GM12892 (cell line): ENCODE results near the gene RPP25.

Source experiments
- DNase-seq: peaks from one replicate; pipeline ENCODE4 v3.0.0; 2011; ENCODE audit not compliant: insufficient read length
- FAIRE-seq: peaks from 2 replicates; lab custom pipeline; 2011; peaks lifted over from hg19 to GRCh38; lab: Jason Lieb, UNC
- POLR2A ChIP-seq: IDR thresholded peaks from 2 replicates; pipeline ENCODE4 v1.6.1; 2011; ENCODE audit warnings: low read depth, low read length, control low read depth
- POLR2AphosphoS5 ChIP-seq: IDR thresholded peaks from 2 replicates; pipeline ENCODE4 v1.6.1; 2011; ENCODE audit warnings: low read depth, low read length, control low read depth
- TAF1 ChIP-seq: IDR thresholded peaks from 2 replicates; pipeline ENCODE4 v1.6.1; 2011; ENCODE audit warnings: low read depth, mild to moderate bottlenecking, control low read depth, low read length, borderline replicate concordance

The RPP25 gene

DNA sequence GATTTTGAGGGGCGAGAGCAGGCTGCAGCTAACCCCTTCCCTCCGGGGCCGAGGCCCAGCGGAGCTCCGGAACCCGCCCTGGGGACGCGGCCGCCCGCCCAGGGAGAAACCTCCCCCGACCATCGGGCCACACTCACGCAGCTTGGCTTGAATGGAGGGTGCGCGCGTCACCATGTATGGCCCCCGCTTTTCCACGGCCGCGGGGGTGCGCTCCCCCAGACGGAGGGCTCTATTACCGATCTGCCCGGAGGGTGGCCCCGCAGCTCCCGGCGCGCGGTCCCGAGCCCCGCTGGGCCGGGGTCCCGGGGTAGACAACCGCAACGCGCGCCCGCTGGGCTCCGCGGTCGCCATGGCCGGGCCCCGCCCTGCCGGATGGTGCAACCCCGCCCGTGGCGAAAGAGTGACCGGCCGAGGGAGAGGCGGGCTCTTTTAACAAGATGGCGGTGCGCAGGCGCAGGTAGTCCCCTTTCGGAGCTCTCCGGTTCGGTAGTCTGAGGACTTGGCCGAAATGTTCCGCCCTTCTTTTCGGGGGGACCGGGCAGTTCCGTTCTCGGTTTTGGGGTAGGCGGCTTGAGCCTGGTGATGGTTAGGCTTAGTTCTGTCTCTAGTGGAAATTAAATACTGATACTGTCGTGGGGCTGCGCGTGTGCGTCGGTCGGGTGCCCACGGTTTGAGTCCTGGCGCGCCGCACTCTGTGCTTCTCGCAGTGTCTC, 50.0 kb downstream of the RPP25 start, which contains the start of gene FAM219B:
Gene FAM219B (minus strand): TSS at position 402 of the 713 bp plus-strand sequence. CDS start 51 bp downstream, at position 351.
- DNase-seq (peak; percentile 93), FAIRE-seq (peak; percentile 83)
- TF ChIP-seq POLR2AphosphoS5 (peak; percentile 49; the same call in 1 of the 2 replicates), TAF1 (peak; percentile 60), POLR2A (peak; percentile 78)

DNA sequence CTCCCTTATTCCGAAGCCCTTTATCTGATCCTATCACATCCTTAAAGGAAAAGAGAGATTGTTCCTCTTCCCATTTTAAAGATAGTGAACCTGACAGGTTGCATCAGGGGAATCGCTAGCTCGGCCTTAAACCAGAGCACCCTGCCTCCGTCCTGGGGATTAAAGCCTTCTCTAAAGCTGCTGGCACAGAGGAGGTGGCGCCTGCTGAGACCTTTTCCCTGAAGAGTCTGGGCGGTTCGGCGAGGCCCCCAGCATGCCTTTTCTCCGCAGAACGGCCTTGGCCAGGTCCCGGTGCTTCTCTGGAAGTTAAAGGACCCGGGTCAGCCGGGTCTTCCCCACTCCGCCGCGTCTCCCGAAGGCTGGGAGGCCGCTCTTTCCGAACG, 50.5 kb downstream of the RPP25 start:
- no peak for TF ChIP-seq POLR2A
- no peak for TF ChIP-seq TAF1
- TF ChIP-seq POLR2AphosphoS5, result no peak
- DNase-seq (no peak), FAIRE-seq (no peak)
